HG02981 (cell line): Measurements from ENCODE around the gene DCUN1D3.
A peak's percentile ranks its signal among the peaks of the same experiment; 100 is the strongest.
"Not testable (repeated sequence)": the region's sequence is repeated elsewhere in the genome, so short reads cannot be mapped to it uniquely, and the experiment has no call there.

Source experiments
- ATAC-seq: cut with Tn5 transposase; IDR thresholded peaks from one replicate; pipeline ENCODE4 v1.9.1; 2021; ENCODE audit warnings: mild to moderate bottlenecking, moderate library complexity; ENCODE audit not compliant: unreplicated experiment

DCUN1D3 gene

DNA sequence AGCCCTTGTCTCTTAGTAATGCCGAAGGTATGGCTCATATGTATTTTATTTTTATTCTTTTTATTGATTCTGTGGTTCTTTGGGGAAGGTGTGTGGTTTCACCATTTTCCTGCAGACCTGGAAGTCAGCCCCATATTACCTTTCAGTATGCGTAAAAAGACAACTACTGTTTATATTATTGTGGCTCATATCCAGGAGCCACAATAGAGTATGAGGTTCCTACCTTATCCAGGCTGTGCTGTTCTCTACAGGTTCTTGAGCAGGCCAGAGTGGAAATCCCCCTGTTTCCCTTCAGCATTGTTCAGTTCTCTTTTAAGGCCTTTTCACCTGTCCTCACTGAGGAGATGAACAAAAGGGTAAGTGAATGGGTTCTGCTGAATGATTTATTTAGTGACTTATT, 60.7 kb downstream of the DCUN1D3 start:
- ATAC-seq = no peak

GRCh38 chr16:20838240-20838639, 61.9 kb downstream of the DCUN1D3 start:
- ATAC-seq = no peak

DNA sequence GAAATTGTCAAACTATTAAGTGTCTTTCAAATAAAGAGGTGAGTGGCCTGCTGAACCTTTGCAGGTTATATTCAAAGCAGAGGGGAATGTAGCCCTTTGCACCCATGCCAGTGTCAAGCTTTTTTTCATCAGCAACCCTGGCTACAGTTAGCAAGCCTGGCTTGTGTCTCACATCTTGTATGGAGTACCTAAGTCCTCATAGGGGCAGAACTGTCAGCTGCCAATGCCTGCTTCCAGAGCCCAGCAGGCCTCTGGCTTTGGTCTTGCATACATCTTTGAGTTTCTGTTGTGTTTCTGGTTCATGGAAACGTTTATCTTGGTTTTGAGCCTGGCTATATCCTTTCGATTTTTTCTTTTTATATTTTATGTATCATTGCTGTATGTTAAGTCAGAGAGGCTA, 67.1 kb downstream of the DCUN1D3 start:
- ATAC-seq = no peak

DNA sequence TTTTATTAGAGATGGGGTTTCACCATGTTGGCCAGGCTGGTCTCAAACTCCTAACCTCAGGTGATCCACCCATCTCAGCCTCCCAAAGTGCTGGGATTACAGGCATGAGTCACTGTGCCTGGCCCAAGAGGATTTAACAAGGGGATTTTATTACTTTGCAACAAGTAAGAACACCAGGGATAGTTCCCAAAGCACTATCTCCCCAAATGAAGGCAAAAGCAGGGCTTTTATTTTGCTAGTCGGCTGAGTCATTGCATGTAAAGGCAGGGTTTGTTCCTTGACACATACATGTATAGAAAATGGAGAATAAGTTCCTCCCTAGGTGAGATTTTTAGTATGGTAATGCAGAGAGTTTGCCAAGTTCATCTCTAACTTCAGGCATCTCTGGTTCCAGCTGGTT, 69.8 kb downstream of the DCUN1D3 start:
- no peak for ATAC-seq

- ATAC-seq = no peak
Observed at GRCh38 chr16:20829536-20829935, 70.6 kb downstream of the DCUN1D3 start.

DNA sequence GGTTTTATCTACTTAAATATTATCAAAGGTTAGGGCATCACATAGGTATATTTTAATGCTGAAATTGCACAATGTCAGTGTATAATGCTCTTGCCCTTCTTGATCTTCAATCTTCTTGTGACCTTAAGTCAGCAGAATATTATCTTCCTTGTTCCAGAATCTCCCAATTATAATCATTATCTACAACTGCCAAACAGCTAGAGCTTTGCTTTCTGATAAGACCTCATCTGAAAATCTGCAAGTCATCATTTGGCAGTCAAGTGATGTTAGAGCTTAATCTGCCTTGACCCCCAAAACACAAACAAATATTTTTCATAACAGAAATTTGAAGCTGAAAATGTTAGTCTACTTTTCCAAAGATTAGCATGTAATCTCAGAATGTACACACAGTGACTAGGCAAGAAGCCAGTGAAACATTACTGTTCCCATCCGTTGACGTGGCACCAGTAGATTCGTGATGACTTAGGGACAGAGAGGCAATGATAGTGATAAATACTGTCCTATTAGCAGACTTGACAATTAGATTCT, 74.1 kb downstream of the DCUN1D3 start:
- ATAC-seq = no peak

GRCh38 chr16:20822521-20823325, 77.4 kb downstream of the DCUN1D3 start:
- ATAC-seq = no peak

DNA sequence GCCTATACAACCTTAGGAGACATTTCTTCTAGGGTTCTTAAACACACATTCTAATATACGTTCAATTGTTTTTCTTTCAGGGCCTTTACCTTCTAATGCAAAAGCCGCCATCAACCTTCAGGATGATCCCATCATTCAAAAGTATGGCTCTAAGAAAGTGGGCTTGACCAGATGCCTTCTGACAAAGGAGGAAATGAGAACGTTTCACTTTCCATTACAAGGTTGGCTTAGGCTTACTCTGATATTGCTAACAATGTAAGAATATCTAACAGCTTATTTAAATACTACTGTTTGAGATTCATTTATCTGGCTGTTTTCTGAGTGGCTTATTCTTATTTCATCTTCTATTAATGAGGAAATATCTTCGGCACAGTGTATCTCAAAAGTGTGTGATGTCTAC, 78.5 kb downstream of the DCUN1D3 start:
- no peak for ATAC-seq

GRCh38 chr16:20818929-20819585, 81.1 kb downstream of the DCUN1D3 start:
- no peak for ATAC-seq

GRCh38 chr16:20814784-20815183, 85.4 kb downstream of the DCUN1D3 start:
- no peak for ATAC-seq

- no peak for ATAC-seq
Observed at GRCh38 chr16:20812510-20812909, 87.6 kb downstream of the DCUN1D3 start.

DNA sequence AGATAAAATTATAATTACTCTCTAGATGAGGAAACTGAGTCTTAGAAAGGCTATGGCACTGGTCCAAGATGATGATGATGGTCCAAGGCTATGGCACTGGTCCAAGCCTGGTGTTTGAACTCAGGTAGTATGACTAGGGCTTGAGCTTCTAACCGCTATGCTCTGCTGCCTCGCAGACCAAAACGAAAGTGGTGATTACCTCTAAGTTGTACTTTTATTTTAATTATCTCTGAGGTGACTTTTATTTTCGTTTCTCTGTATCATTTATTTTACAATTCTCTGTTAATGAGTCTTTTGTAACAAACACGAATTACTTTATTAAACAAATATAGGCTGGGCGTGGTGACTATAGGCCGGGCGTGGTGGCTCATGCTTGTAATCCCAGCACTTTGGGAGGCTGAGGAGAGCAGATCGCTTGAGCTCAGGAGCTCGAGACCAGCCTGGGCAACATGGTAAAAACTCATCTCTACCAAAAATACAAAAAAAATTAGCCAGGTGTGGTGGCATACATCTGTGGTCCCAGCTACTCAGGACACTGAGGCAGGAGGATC, 88.2 kb downstream of the DCUN1D3 start:
- ATAC-seq = no peak

GRCh38 chr16:20807862-20808261, 92.3 kb downstream of the DCUN1D3 start:
- no peak for ATAC-seq

DNA sequence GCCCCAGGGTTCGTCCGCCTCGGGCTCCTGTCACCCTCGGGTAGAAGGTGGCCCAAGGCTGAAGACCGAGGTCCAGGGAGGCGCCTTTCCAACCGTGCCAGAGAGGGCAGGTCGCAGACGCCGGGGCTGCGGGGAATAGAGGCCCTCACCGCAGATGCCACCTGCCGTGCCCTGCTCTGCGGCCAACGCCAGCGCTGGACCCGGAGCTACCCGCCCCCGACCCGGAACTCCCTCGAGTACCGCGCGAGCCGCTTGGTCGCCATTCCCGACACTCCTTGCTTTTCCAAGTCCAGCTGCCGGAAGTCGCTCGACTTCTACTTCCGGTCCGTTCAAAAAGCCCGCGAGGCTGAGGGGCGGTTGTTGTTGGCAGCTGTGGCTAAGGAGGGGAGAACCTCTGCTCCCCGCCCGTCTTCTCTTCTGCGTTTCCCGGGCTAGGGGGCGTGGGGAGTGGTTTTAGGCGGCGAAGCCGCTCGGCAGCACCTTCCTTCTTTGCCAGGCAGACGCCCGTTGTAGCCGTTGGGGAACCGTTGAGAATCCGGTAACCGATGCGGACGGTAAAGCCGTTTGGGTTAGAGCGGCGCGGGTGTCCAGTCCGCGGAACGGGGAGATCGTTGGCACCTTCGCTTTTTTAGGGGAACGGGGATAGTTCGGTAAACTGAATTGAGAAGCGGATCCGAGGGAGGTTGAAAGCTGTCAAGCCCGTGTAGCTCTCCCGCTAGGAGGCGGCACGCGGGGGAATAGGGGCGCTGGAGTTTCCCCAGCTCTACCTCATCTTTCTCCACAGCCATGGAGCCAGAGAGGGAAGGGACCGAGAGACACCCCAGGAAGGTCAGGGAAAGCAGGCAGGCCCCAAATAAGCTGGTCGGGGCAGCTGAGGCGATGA, 93.7 kb downstream of the DCUN1D3 start, which contains the start of the genes ERI2 and REXO5:
TSS of gene ERI2 (minus strand) at position 305 of the 883 bp plus-strand sequence. CDS start at position 263, 42 bp downstream.
TSS of gene REXO5 (plus strand) at position 360 of the 883 bp plus-strand sequence. CDS start at position 787, 427 bp downstream.
- peak; percentile 79 for ATAC-seq

GRCh38 chr16:20805684-20806167, 94.4 kb downstream of the DCUN1D3 start:
- not testable (repeated sequence) for ATAC-seq
